ENCODE results near the gene ZNF804B. TPM values are rescaled to one million over a fixed set of nuclear protein-coding genes. Genes with fewer than 3 reads are reported as not detected.

Gene ZNF804B
- total RNA-seq, 2 experiments from 2014 or later, result not detected

GRCh38 chr7:89094269-89094668 is 334.8 kb downstream of the ZNF804B start:
- H3K27me3 Mint-ChIP-seq, result no peaks in the 10 kb centered on the region
- no peak overlapping the region for H3K4me3 Mint-ChIP-seq
- no peaks in the 10 kb centered on the region for H3K36me3 Mint-ChIP-seq
- POLR2A ChIA-PET, result no interaction called here
- H3K4me1 Mint-ChIP-seq, result no peaks in the 10 kb centered on the region
- H3K27ac Mint-ChIP-seq, result no peak overlapping the region
- ATAC-seq (ENCODE audit: low read depth), result no peak
- DNase-seq, result no peak
- H3K9me3 Mint-ChIP-seq, result no peaks in the 10 kb centered on the region

- Mint-ChIP-seq H3K36me3 (no peaks in the 10 kb centered on the region), H3K4me3 (no peak overlapping the region), H3K27me3 (no peaks in the 10 kb centered on the region), H3K4me1 (no peaks in the 10 kb centered on the region), H3K27ac (no peak overlapping the region), H3K9me3 (no peaks in the 10 kb centered on the region)
- POLR2A ChIA-PET, result no interaction called here
- ATAC-seq (ENCODE audit: low read depth), result no peak
- DNase-seq, result no peak
Measured at GRCh38 chr7:89103564-89103963, 344.1 kb downstream of the ZNF804B start.

GRCh38 chr7:89104748-89105685 is 345.5 kb downstream of the ZNF804B start:
- DNase-seq (no peak), ATAC-seq (ENCODE audit: low read depth) (no peak)
- H3K4me3 Mint-ChIP-seq, result no peak overlapping the region
- POLR2A ChIA-PET, result no interaction called here
- H3K4me1 Mint-ChIP-seq, result no peaks in the 10 kb centered on the region
- no peaks in the 10 kb centered on the region for H3K9me3 Mint-ChIP-seq
- no peak overlapping the region for H3K27ac Mint-ChIP-seq
- no peaks in the 10 kb centered on the region for H3K27me3 Mint-ChIP-seq
- no peaks in the 10 kb centered on the region for H3K36me3 Mint-ChIP-seq

DNA sequence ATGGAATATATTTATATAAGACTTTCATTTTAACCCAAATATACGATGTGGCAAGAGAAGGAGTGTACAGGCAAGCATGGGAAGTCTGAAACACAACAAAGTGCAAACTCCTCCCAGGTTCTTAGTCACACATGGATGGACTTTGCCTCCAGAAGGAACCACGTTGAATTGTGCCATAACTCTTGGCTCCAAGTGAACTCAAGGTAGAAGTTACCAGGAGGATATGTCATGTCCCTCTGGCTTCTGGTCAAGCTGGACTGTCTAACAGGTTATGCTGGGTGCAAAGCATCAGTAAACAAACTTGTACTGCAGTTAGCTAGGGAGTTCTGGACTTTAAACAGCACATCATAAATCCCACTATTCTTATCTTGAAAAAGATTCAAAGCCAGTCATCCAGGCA is 364.4 kb downstream of the ZNF804B start:
- Mint-ChIP-seq H3K27me3 (no peaks in the 10 kb centered on the region), H3K4me1 (no peaks in the 10 kb centered on the region), H3K27ac (no peak overlapping the region), H3K36me3 (no peaks in the 10 kb centered on the region), H3K9me3 (no peaks in the 10 kb centered on the region), H3K4me3 (no peak overlapping the region)
- DNase-seq (no peak), ATAC-seq (ENCODE audit: low read depth) (no peak)
- POLR2A ChIA-PET, result no interaction called here

- Mint-ChIP-seq H3K4me3 (no peak overlapping the region), H3K9me3 (no peaks in the 10 kb centered on the region), H3K36me3 (no peaks in the 10 kb centered on the region), H3K4me1 (no peaks in the 10 kb centered on the region), H3K27me3 (no peaks in the 10 kb centered on the region), H3K27ac (no peak overlapping the region)
- POLR2A ChIA-PET, result no interaction called here
- ATAC-seq (ENCODE audit: low read depth) (no peak), DNase-seq (no peak)
Measured at GRCh38 chr7:89129600-89130375, 370.3 kb downstream of the ZNF804B start.

DNA sequence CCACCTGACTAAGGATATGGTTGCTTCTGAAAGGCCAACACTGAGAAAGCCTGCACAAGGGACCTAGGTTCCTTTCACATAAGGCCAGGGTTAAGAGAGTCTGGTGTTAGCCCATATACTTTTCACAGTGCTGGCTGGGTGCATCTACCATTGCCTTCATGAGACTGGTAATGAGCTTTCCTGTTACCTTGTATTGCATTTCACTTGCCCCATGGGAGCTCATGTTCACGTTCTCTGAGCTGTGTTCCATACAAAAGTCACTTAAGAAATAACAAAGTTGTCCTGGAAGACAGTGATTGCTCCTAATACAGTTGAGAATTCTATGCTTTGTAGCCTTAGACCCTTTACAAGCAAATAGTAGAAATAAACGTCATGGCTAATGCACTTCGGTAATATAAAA is 373.9 kb downstream of the ZNF804B start:
- POLR2A ChIA-PET, result no interaction called here
- ATAC-seq (ENCODE audit: low read depth), result no peak
- Mint-ChIP-seq H3K27me3 (no peaks in the 10 kb centered on the region), H3K4me1 (no peaks in the 10 kb centered on the region), H3K36me3 (no peaks in the 10 kb centered on the region), H3K27ac (no peak overlapping the region), H3K9me3 (peaks cover 2% of the 10 kb centered on the region), H3K4me3 (no peak overlapping the region)
- DNase-seq, result no peak

DNA sequence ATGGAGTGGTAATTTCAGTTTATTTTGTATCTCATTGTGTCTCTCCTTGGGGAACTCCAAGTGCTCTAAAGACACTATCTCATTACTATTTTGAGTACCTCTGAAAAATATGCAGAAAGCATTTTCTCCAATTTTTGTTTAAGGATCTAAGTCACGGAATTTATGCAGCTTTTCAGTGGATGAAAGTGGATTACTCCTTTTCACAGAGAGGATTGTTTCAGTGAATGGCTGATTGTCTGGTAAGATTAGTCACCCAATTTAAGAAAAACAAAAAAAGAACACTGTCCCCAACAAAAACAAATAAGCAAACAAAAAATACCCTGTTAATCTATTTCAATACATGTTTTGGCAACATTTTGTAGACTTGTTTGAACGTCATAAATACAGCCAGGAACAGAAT is 374.3 kb downstream of the ZNF804B start:
- no peak for ATAC-seq (ENCODE audit: low read depth)
- H3K4me1 Mint-ChIP-seq, result no peaks in the 10 kb centered on the region
- H3K27ac Mint-ChIP-seq, result no peak overlapping the region
- DNase-seq, result no peak
- no peaks in the 10 kb centered on the region for H3K27me3 Mint-ChIP-seq
- POLR2A ChIA-PET, result no interaction called here
- H3K9me3 Mint-ChIP-seq, result peaks cover 3% of the 10 kb centered on the region
- H3K4me3 Mint-ChIP-seq, result no peak overlapping the region
- no peaks in the 10 kb centered on the region for H3K36me3 Mint-ChIP-seq

DNA sequence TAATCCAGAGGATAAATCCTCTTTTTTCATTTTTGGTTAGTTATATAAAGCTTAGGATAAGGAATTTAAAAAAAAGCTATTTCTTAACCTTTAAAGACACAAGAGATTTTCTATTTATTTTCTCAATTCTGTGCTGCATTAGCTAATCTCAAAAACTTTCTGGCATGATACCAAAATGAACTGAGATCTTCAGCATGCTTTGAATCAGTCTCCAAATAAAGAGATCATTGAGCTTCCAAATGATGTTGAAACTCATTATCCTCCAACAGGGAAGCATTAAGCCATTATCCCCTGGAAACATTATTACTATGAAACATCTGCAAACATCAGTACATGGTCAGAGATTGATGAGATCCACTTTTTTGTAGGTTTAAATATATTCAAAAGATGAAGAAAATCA is 386.3 kb downstream of the ZNF804B start:
- POLR2A ChIA-PET, result no interaction called here

GRCh38 chr7:89160107-89160506 is 400.6 kb downstream of the ZNF804B start:
- Mint-ChIP-seq H3K4me1 (no peaks in the 10 kb centered on the region), H3K4me3 (no peak overlapping the region), H3K9me3 (no peaks in the 10 kb centered on the region), H3K27ac (no peak overlapping the region), H3K36me3 (no peaks in the 10 kb centered on the region), H3K27me3 (no peaks in the 10 kb centered on the region)
- DNase-seq, result no peak
- POLR2A ChIA-PET, result no interaction called here
- ATAC-seq (ENCODE audit: low read depth), result no peak

More for the DNA sequence above, 386.3 kb downstream of the ZNF804B start:
- Mint-ChIP-seq H3K27me3 (peaks cover 2% of the 10 kb centered on the region), H3K36me3 (no peaks in the 10 kb centered on the region), H3K4me3 (no peak overlapping the region), H3K27ac (no peak overlapping the region), H3K4me1 (no peaks in the 10 kb centered on the region), H3K9me3 (no peaks in the 10 kb centered on the region)
- ATAC-seq (ENCODE audit: low read depth) (no peak), DNase-seq (no peak)

- Mint-ChIP-seq H3K9me3 (no peaks in the 10 kb centered on the region), H3K27ac (no peak overlapping the region), H3K27me3 (no peaks in the 10 kb centered on the region), H3K4me1 (no peaks in the 10 kb centered on the region), H3K36me3 (no peaks in the 10 kb centered on the region), H3K4me3 (no peak overlapping the region)
- DNase-seq, result no peak
- ATAC-seq (ENCODE audit: low read depth), result no peak
- POLR2A ChIA-PET, result no interaction called here
Measured at GRCh38 chr7:89165421-89165820, 405.9 kb downstream of the ZNF804B start.

DNA sequence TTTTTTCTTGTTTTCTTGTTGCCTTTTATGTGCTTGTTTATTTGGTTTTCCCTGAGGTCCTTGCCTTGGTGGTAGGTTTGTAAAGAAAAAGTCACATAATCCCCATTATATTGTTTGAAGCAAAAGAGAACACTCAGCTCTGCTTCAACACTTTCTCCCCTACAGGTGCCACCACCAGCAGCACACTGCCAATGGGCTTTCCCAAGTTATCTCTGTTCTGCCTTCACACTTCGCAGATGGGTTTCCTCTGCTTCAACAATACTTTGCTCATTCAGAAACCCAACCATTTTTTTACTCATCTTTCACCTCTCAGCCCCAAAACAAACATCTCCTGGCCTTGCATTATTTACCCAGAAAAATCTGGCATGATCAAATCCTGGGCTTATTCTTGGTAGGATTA is 411.1 kb downstream of the ZNF804B start:
- no peak for ATAC-seq (ENCODE audit: low read depth)
- POLR2A ChIA-PET, result no interaction called here
- Mint-ChIP-seq H3K27ac (no peak overlapping the region), H3K27me3 (no peaks in the 10 kb centered on the region), H3K4me3 (no peak overlapping the region), H3K9me3 (no peaks in the 10 kb centered on the region), H3K36me3 (no peaks in the 10 kb centered on the region), H3K4me1 (no peaks in the 10 kb centered on the region)
- no peak for DNase-seq

- POLR2A ChIA-PET, result no interaction called here
- Mint-ChIP-seq H3K4me3 (no peak overlapping the region), H3K27ac (no peak overlapping the region), H3K36me3 (no peaks in the 10 kb centered on the region), H3K4me1 (no peaks in the 10 kb centered on the region), H3K27me3 (no peaks in the 10 kb centered on the region), H3K9me3 (peaks cover 4% of the 10 kb centered on the region)
- no peak for ATAC-seq (ENCODE audit: low read depth)
- DNase-seq, result no peak
Measured at GRCh38 chr7:89182116-89182515, 422.6 kb downstream of the ZNF804B start.

- Mint-ChIP-seq H3K4me1 (no peaks in the 10 kb centered on the region), H3K4me3 (no peak overlapping the region), H3K9me3 (peaks cover 4% of the 10 kb centered on the region), H3K36me3 (no peaks in the 10 kb centered on the region), H3K27me3 (no peaks in the 10 kb centered on the region), H3K27ac (no peak overlapping the region)
- POLR2A ChIA-PET, result no interaction called here
- no peak for ATAC-seq (ENCODE audit: low read depth)
- no peak for DNase-seq
Measured at GRCh38 chr7:89183712-89184111, 424.2 kb downstream of the ZNF804B start.

DNA sequence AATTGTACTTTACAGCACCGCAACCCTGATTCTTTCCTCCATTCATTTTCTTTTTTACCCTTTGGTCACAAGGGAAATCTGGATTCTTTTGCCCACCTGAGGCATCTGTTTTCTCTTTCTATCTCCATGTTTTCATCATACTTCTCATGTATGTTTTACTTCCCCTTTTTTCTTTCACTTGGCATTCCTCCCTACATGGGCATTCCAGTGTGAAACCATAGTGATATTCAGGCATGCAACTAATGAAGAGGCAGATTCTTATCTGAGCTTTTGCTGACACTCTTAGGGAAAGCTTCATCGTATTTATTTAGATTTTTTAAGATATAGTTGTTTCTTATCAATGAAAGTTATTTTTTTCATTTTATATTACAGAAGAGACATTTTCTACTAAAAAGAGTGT is 441.3 kb downstream of the ZNF804B start:
- no peaks in the 10 kb centered on the region for H3K36me3 Mint-ChIP-seq
- POLR2A ChIA-PET, result no interaction called here

More for the DNA sequence above, 441.3 kb downstream of the ZNF804B start:
- Mint-ChIP-seq H3K4me1 (no peaks in the 10 kb centered on the region), H3K9me3 (no peaks in the 10 kb centered on the region), H3K4me3 (no peak overlapping the region), H3K27ac (no peak overlapping the region), H3K27me3 (no peaks in the 10 kb centered on the region)
- ATAC-seq (ENCODE audit: low read depth) (no peak), DNase-seq (no peak)
